Measurements from ENCODE around the gene SLC39A11. TPM values are rescaled to one million over a fixed set of nuclear protein-coding genes. Genes with fewer than 3 reads are reported as not detected.

SLC39A11 gene
- total RNA-seq, 2 experiments from 2014 or later = 25.6 to 51.5 TPM

DNA sequence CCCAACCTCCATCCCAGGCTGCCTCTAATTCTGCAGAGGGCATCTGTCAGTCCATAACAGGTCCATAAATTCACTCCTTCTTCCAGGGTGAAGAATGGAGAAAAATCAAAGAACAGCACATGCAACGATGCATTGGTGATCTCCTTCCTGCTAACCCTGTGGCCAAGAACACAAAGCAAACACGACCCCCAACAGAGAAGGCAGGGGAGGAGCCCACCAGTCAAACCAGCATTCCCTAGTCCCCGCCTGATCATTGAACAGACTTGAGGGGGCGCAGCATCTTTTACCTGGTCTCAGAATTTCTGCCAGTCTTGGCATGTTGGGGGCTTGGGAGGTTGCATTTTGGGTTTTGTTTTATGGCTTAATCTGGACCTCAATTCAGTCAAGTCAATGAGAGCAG is 476.0 kb downstream of the SLC39A11 start:
- Histone ChIP-seq H3K9me3 (ENCODE audit: low read length) (no peaks in the 10 kb centered on the region), H3K9me2 (ENCODE audit: insufficient read depth, low read length) (no peaks in the 10 kb centered on the region), H3K27ac (ENCODE audit: low read depth, low read length, poor library complexity, severe bottlenecking) (no peak overlapping the region), H3K79me2 (ENCODE audit: insufficient read depth, low read depth, low read length) (no peaks in the 10 kb centered on the region), H4K20me1 (ENCODE audit: insufficient read depth, low read length) (no peaks in the 10 kb centered on the region), H2AFZ (ENCODE audit: low read length) (no peak overlapping the region), H3K4me1 (ENCODE audit: insufficient read depth, low read length, poor library complexity, severe bottlenecking) (no peaks in the 10 kb centered on the region), H3K4me3 (ENCODE audit: low read depth, low read length, poor library complexity, severe bottlenecking) (no peak overlapping the region), H3K4me2 (ENCODE audit: low read length) (no peak overlapping the region), H3K36me3 (ENCODE audit: insufficient read depth, low read length) (no peaks in the 10 kb centered on the region)
- no peak for DNase-seq (ENCODE audit: low spot score)
- BruUV-seq (replicated peaks) = no TSS peak
- intact Hi-C loops (cut with micrococcal nuclease; ENCODE audit: unreplicated experiment) = no loop called here
- ChIA-PET CTCF (ENCODE audit: unreplicated experiment) (no interaction called here), POLR2A (no interaction called here)
- TF ChIP-seq, protein P1, sequence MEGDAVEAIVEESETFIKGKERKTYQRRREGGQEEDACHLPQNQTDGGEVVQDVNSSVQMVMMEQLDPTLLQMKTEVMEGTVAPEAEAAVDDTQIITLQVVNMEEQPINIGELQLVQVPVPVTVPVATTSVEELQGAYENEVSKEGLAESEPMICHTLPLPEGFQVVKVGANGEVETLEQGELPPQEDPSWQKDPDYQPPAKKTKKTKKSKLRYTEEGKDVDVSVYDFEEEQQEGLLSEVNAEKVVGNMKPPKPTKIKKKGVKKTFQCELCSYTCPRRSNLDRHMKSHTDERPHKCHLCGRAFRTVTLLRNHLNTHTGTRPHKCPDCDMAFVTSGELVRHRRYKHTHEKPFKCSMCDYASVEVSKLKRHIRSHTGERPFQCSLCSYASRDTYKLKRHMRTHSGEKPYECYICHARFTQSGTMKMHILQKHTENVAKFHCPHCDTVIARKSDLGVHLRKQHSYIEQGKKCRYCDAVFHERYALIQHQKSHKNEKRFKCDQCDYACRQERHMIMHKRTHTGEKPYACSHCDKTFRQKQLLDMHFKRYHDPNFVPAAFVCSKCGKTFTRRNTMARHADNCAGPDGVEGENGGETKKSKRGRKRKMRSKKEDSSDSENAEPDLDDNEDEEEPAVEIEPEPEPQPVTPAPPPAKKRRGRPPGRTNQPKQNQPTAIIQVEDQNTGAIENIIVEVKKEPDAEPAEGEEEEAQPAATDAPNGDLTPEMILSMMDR (conservative IDR thresholded peaks at IDR 0.05; ENCODE audit: low read length) = no peak
- TF ChIP-seq EZH2phosphoT487 (IDR thresholded peaks at IDR 0.05; ENCODE audit: borderline replicate concordance, low read depth, low read length) = no peak

- intact Hi-C loops (cut with micrococcal nuclease; ENCODE audit: unreplicated experiment) = no loop called here
- BruUV-seq (replicated peaks) = no TSS peak
- no peaks in the 10 kb centered on the region for H3K36me3 ChIP-seq (ENCODE audit: insufficient read depth, low read length)
- CTCF ChIA-PET (ENCODE audit: unreplicated experiment) = no interaction called here
- no peak overlapping the region for H3K27ac ChIP-seq (ENCODE audit: low read depth, low read length, poor library complexity, severe bottlenecking)
- POLR2A ChIA-PET = interaction anchor here (0.6 kb wide), 1 partner anchor 36 kb away, joined by 4 read pairs; no protein-coding TSS in a partner anchor
- no peak for DNase-seq (ENCODE audit: low spot score)
- H3K79me2 ChIP-seq (ENCODE audit: insufficient read depth, low read depth, low read length) = no peaks in the 10 kb centered on the region
- no peak overlapping the region for H3K4me2 ChIP-seq (ENCODE audit: low read length)
- no peaks in the 10 kb centered on the region for H3K9me2 ChIP-seq (ENCODE audit: insufficient read depth, low read length)
- H3K4me1 ChIP-seq (ENCODE audit: insufficient read depth, low read length, poor library complexity, severe bottlenecking) = no peaks in the 10 kb centered on the region
- H3K9me3 ChIP-seq (ENCODE audit: low read length) = no peaks in the 10 kb centered on the region
- H4K20me1 ChIP-seq (ENCODE audit: insufficient read depth, low read length) = no peaks in the 10 kb centered on the region
- H2AFZ ChIP-seq (ENCODE audit: low read length) = no peak overlapping the region
- H3K4me3 ChIP-seq (ENCODE audit: low read depth, low read length, poor library complexity, severe bottlenecking) = no peak overlapping the region
- TF ChIP-seq, protein P1 (conservative IDR thresholded peaks at IDR 0.05; ENCODE audit: low read length) = no peak
- TF ChIP-seq EZH2phosphoT487 (IDR thresholded peaks at IDR 0.05; ENCODE audit: borderline replicate concordance, low read depth, low read length) = no peak
Observed at GRCh38 chr17:72615627-72615991, 476.9 kb downstream of the SLC39A11 start.

DNA sequence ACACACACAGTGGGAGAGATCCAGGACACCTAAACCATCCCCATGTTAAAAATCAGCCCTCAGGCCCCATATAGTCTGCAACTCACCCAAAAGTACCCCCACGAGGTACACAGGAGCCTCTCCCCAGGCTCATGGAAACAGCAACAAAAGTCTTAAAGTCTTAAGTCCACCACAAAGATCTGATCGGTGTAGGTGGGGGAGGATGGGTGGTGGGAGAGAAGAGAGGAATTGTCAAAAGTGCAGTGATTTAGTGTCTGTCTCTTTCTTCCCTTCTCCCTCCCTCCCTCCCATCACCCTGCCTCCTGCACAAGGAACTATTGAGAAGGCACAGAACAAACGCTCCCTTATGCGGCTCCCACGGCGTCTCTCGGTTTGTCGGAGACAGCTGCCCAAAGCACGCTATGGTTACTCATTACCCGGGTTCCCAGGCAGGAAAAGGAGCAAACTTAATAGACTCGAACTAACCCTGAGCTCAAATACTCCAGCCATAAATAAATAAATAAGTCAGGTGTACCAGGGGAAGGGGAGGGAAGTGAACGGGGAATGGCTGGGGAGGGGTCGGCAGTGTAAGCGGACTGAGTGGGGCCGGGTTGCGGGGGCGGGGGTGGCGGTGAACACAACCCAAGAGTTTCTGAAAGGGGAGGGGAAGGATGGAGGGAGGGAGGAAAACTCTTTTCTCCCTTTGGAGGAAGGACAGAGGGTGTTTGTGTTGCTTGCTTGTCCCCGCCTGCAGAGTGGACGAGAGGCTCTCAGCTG is 477.4 kb downstream of the SLC39A11 start:
- no peaks in the 10 kb centered on the region for H3K4me1 ChIP-seq (ENCODE audit: insufficient read depth, low read length, poor library complexity, severe bottlenecking)
- H3K9me2 ChIP-seq (ENCODE audit: insufficient read depth, low read length) = no peaks in the 10 kb centered on the region
- H3K27ac ChIP-seq (ENCODE audit: low read depth, low read length, poor library complexity, severe bottlenecking) = no peak overlapping the region
- no peak for DNase-seq (ENCODE audit: low spot score)
- no peak overlapping the region for H3K4me2 ChIP-seq (ENCODE audit: low read length)
- no TSS peak for BruUV-seq (replicated peaks)
- no peaks in the 10 kb centered on the region for H3K79me2 ChIP-seq (ENCODE audit: insufficient read depth, low read depth, low read length)
- TF ChIP-seq EZH2phosphoT487 (IDR thresholded peaks at IDR 0.05; ENCODE audit: borderline replicate concordance, low read depth, low read length) = no peak
- TF ChIP-seq, protein P1 (conservative IDR thresholded peaks at IDR 0.05; ENCODE audit: low read length) = no peak
- ChIA-PET POLR2A (interaction anchor here (0.6 to 0.7 kb wide), 2 partner anchors 36 to 1096 kb away, joined by 3 to 4 read pairs; no protein-coding TSS in a partner anchor), CTCF (ENCODE audit: unreplicated experiment) (no interaction called here)
- no peaks in the 10 kb centered on the region for H3K36me3 ChIP-seq (ENCODE audit: insufficient read depth, low read length)
- H4K20me1 ChIP-seq (ENCODE audit: insufficient read depth, low read length) = no peaks in the 10 kb centered on the region
- no peaks in the 10 kb centered on the region for H3K9me3 ChIP-seq (ENCODE audit: low read length)
- no peak overlapping the region for H3K4me3 ChIP-seq (ENCODE audit: low read depth, low read length, poor library complexity, severe bottlenecking)
- intact Hi-C loops (cut with micrococcal nuclease; ENCODE audit: unreplicated experiment) = no loop called here
- no peak overlapping the region for H2AFZ ChIP-seq (ENCODE audit: low read length)

Measured in OCI-LY7 (cell line).